ENCODE measurements around the gene PRDM12.

Gene PRDM12

GRCh38 chr9:130629443-130630070, 34.8 kb upstream of the PRDM12 start:
- TF ChIP-seq CTCF (conservative IDR thresholded peaks at IDR 0.05) (no peak), ZFX (IDR thresholded peaks at IDR 0.05) (no peak)
- no peak overlapping the region for H3K27ac ChIP-seq

- H3K27ac ChIP-seq = no peak overlapping the region
These were observed 34.3 kb upstream of the PRDM12 start for GRCh38 chr9:130630071-130630450.

GRCh38 chr9:130630506-130631330, 33.7 kb upstream of the PRDM12 start:
- TF ChIP-seq ZFX (IDR thresholded peaks at IDR 0.05) = no peak
- no peak for TF ChIP-seq CTCF (conservative IDR thresholded peaks at IDR 0.05)
- no peak overlapping the region for H3K27ac ChIP-seq

More at GRCh38 chr9:130630071-130630450, 34.3 kb upstream of the PRDM12 start:
- TF ChIP-seq CTCF (conservative IDR thresholded peaks at IDR 0.05) = no peak
- no peak for TF ChIP-seq ZFX (IDR thresholded peaks at IDR 0.05)

- TF ChIP-seq ZFX (IDR thresholded peaks at IDR 0.05) = no peak
- no peak overlapping the region for H3K27ac ChIP-seq
These were observed 32.9 kb upstream of the PRDM12 start for GRCh38 chr9:130631331-130632080.

GRCh38 chr9:130632081-130632710, 32.2 kb upstream of the PRDM12 start:
- H3K27ac ChIP-seq = no peak overlapping the region
- no peak for TF ChIP-seq ZFX (IDR thresholded peaks at IDR 0.05)

- no peak for TF ChIP-seq CTCF (conservative IDR thresholded peaks at IDR 0.05)
- TF ChIP-seq ZFX (IDR thresholded peaks at IDR 0.05) = no peak
- H3K27ac ChIP-seq = no peak overlapping the region
These were observed 31.6 kb upstream of the PRDM12 start for GRCh38 chr9:130632841-130633240.

GRCh38 chr9:130633336-130634190, 30.8 kb upstream of the PRDM12 start:
- no peak overlapping the region for H3K27ac ChIP-seq
- no peak for TF ChIP-seq ZFX (IDR thresholded peaks at IDR 0.05)
- TF ChIP-seq CTCF (conservative IDR thresholded peaks at IDR 0.05) = no peak
